HCT116 (cell line): ENCODE results near the gene FZR1. TPM values are rescaled to one million over a fixed set of nuclear protein-coding genes. Genes with fewer than 3 reads are reported as not detected.

Source experiments
- ATAC-seq: fragments of 200-7000 bp; cut with Tn5 transposase; 2 replicates; pipeline ENCODE4 v1.9.1; 2020; ENCODE audit warnings: mild to moderate bottlenecking, moderate library complexity
- BruUV-seq: library from RNA; stranded (reverse); fragments of 400-500 nt; replicated peaks from 2 replicates; lab custom pipeline; 2021; lab: Mats Ljungman, UMichigan
- CTCF ChIA-PET: fragments of 300-600 bp; sonication (Branson Sonifier 250); formaldehyde crosslinking; loops from one replicate; lab custom pipeline; 2021; ENCODE audit warnings: antibody characterized with exemption; lab: Charles Lee
- POLR2A ChIA-PET: fragments of 300-600, 350-600 bp; sonication (Branson Sonifier 250); formaldehyde crosslinking; loops from one replicate; lab custom pipeline; 2021; ENCODE audit warnings: antibody characterized with exemption; lab: Charles Lee
- RAD21 ChIA-PET, 2 experiments: fragments of 300-600 bp; sonication (Branson Sonifier 250); formaldehyde crosslinking; loops; one replicate each; lab custom pipeline; 2023; ENCODE audit warnings: low total read pairs in 2 of 2; ENCODE audit not compliant: uncharacterized antibody in 2 of 2, unreplicated experiment in 2 of 2, low non-redundant PET in 1 of 2; lab: Charles Lee
- DNase-seq: peaks from one replicate; pipeline ENCODE4 v3.0.0-alpha.2; 2010; ENCODE audit warnings: low read depth, low spot score
- H2AFZ ChIP-seq: fragments of 200-600 bp; shearing (Covaris generic), sonication (generic); 2 replicates; pipeline ENCODE4 v1.6.1; 2017; ENCODE audit warnings: low read depth, mixed run types, mixed read lengths, antibody characterized with exemption, low read length; ENCODE audit not compliant: poor library complexity, severe bottlenecking
- H3K27ac ChIP-seq: 2 replicates; pipeline ENCODE4 v1.5.1; 2012; ENCODE audit warnings: low read depth, low read length
- H3K27me3 ChIP-seq: fragments of 200-600 bp; sonication (generic); 2 replicates; pipeline ENCODE4 v1.6.1; 2016; ENCODE audit warnings: mixed run types, low read length, mixed read lengths; ENCODE audit not compliant: insufficient read depth
- H3K36me3 ChIP-seq, 2 experiments: fragments of 200-500 bp in 1 of 2; fragments of 200-600 bp in 1 of 2; sonication (Bioruptor generic) in 1 of 2; sonication (generic) in 1 of 2; 2 replicates each; pipeline versions ENCODE4 v1.5.1 to v1.6.1; 2014 to 2016; ENCODE audit warnings: low read length in 2 of 2, inconsistent platforms in 1 of 2, mixed read lengths in 1 of 2, mixed run types in 1 of 2; ENCODE audit not compliant: insufficient read depth in 2 of 2, control insufficient read depth in 1 of 2
- H3K4me1 ChIP-seq, 2 experiments: fragments of 200-600 bp in 1 of 2; sonication (generic) in 1 of 2; 2 replicates each; pipeline versions ENCODE4 v1.5.1 to v1.6.1; 2012 to 2017; ENCODE audit warnings: low read length in 2 of 2, inconsistent platforms in 1 of 2, mild to moderate bottlenecking in 1 of 2, mixed read lengths in 1 of 2, mixed run types in 1 of 2, moderate library complexity in 1 of 2; ENCODE audit not compliant: insufficient read depth in 2 of 2, control insufficient read depth in 1 of 2
- H3K4me2 ChIP-seq: fragments of 200-600 bp; sonication (generic); 2 replicates; pipeline ENCODE4 v1.6.1; 2017; ENCODE audit warnings: mixed run types, low read length, mixed read lengths
- H3K4me3 ChIP-seq, 2 experiments: fragments of 200-600 bp in 1 of 2; sonication (generic) in 1 of 2; replicated peaks in 1 of 2; 2 replicates each; pipeline ENCODE4 v1.5.1; 2011 to 2016; ENCODE audit warnings: low read length in 2 of 2, control low read depth in 1 of 2, low read depth in 1 of 2, mild to moderate bottlenecking in 1 of 2, mixed read lengths in 1 of 2, mixed run types in 1 of 2
- H3K79me2 ChIP-seq: fragments of 200-600 bp; sonication (generic); 2 replicates; pipeline ENCODE4 v1.6.1; 2017; ENCODE audit warnings: mild to moderate bottlenecking, mixed run types, low read length, moderate library complexity, mixed read lengths; ENCODE audit not compliant: insufficient read depth
- H3K9ac ChIP-seq: fragments of 200-600 bp; sonication (generic); 2 replicates; pipeline ENCODE4 v1.6.1; 2016; ENCODE audit warnings: low read length, mixed read lengths
- H3K9me2 ChIP-seq: fragments of 200-600 bp; sonication (generic), shearing (Covaris generic); 2 replicates; pipeline ENCODE4 v1.6.1; 2017; ENCODE audit warnings: mixed run types, mild to moderate bottlenecking, moderate library complexity; ENCODE audit not compliant: insufficient read depth
- H3K9me3 ChIP-seq, 2 experiments: fragments of 200-500 bp in 1 of 2; fragments of 200-600 bp in 1 of 2; sonication (Bioruptor generic) in 1 of 2; sonication (generic) in 1 of 2; 2 replicates each; pipeline ENCODE4 v1.6.1; 2014 to 2017; ENCODE audit warnings: low read length in 2 of 2, mixed read lengths in 2 of 2, inconsistent platforms in 1 of 2, low read depth in 1 of 2, mild to moderate bottlenecking in 1 of 2, mixed run types in 1 of 2, moderate library complexity in 1 of 2; ENCODE audit not compliant: control insufficient read depth in 1 of 2, insufficient read depth in 1 of 2
- H4K20me1 ChIP-seq: fragments of 200-600 bp; sonication (generic), shearing (Covaris generic); 2 replicates; pipeline ENCODE4 v1.6.1; 2017; ENCODE audit warnings: mixed run types, mild to moderate bottlenecking, moderate library complexity; ENCODE audit not compliant: insufficient read depth
- CBX3 ChIP-seq: IDR thresholded peaks from 2 replicates; pipeline ENCODE4 v1.6.1; 2012; ENCODE audit warnings: low read depth
- CEBPB ChIP-seq: IDR thresholded peaks from 2 replicates; pipeline ENCODE4 v1.6.1; 2012; ENCODE audit warnings: low read depth
- EZH2 ChIP-seq: fragments of 200-600 bp; sonication (generic); IDR thresholded peaks from 2 replicates; pipeline ENCODE4 v1.6.1; 2017; ENCODE audit warnings: antibody characterized with exemption, mixed run types
- EZH2phosphoT487 ChIP-seq: fragments of 200-600 bp; IDR thresholded peaks from 2 replicates; pipeline ENCODE4 v1.6.1; 2018; ENCODE audit warnings: antibody characterized with exemption, borderline replicate concordance
- FOSL1 ChIP-seq: IDR thresholded peaks from 2 replicates; pipeline ENCODE4 v1.6.1; 2012; ENCODE audit warnings: low read depth
- JUND ChIP-seq: IDR thresholded peaks from 2 replicates; pipeline ENCODE4 v1.6.1; 2012
- POLR2AphosphoS5 ChIP-seq: IDR thresholded peaks from 2 replicates; pipeline ENCODE4 v1.6.1; 2011; ENCODE audit warnings: mild to moderate bottlenecking, low read depth, low read length, moderate library complexity
- SP1 ChIP-seq: IDR thresholded peaks from 2 replicates; pipeline ENCODE4 v1.6.1; 2012; ENCODE audit warnings: low read depth
- SRF ChIP-seq: IDR thresholded peaks from 2 replicates; pipeline ENCODE4 v1.6.1; 2012; ENCODE audit warnings: low read depth
- ZNF274 ChIP-seq: fragments of 200-500 bp; sonication (Bioruptor generic); IDR thresholded peaks from 2 replicates; pipeline ENCODE4 v1.6.1; 2014; ENCODE audit warnings: mild to moderate bottlenecking, low read depth, low read length, inconsistent platforms
- intact Hi-C: fragments of 100-400 bp; cut with micrococcal nuclease; formaldehyde crosslinking; loops from 2 replicates; pipeline ENCODE4 v1.10.0; 2022
- total RNA-seq: library from RNA; stranded (reverse); gene quantifications from one replicate; pipeline ENCODE4 v1.2.1, GENCODE V29; 2021; ENCODE audit not compliant: unreplicated experiment
- TF ChIP-seq, protein P1 (sequence below): IDR thresholded peaks from 2 replicates; pipeline ENCODE4 v1.6.1; 2012; ENCODE audit warnings: low read depth

Gene FZR1
- total RNA-seq, 1 experiment from 2014 or later = 60.3 TPM

GRCh38 chr19:3535981-3536380 is 29.9 kb downstream of the FZR1 start:
- no peak overlapping the region for H3K4me2 ChIP-seq
- H2AFZ ChIP-seq = no peak overlapping the region
- intact Hi-C loops = no loop called here
- no peaks in the 10 kb centered on the region for H3K27me3 ChIP-seq
- H3K9ac ChIP-seq = no peak overlapping the region
- H3K79me2 ChIP-seq = no peaks in the 10 kb centered on the region
- DNase-seq (no peak), ATAC-seq (no peak)
- no peak for TF ChIP-seq CBX3
- TF ChIP-seq EZH2 = no peak
- no peak for TF ChIP-seq CEBPB
- no peaks in the 10 kb centered on the region for H4K20me1 ChIP-seq
- peaks cover 11 to 24% of the 10 kb centered on the region in 2 experiments; a peak in 3 of 4 replicates for H3K36me3 ChIP-seq
- BruUV-seq = no TSS peak
- H3K4me1 ChIP-seq = peaks cover 3 to 22% of the 10 kb centered on the region in 2 experiments; a peak in 3 of 4 replicates
- ChIA-PET POLR2A (no interaction called here), CTCF (no interaction called here), RAD21 (no interaction called here)
- no peaks in the 10 kb centered on the region for H3K9me3 ChIP-seq
- no peak overlapping the region for H3K27ac ChIP-seq
- no peak overlapping the region for H3K4me3 ChIP-seq
- no peaks in the 10 kb centered on the region for H3K9me2 ChIP-seq

DNA sequence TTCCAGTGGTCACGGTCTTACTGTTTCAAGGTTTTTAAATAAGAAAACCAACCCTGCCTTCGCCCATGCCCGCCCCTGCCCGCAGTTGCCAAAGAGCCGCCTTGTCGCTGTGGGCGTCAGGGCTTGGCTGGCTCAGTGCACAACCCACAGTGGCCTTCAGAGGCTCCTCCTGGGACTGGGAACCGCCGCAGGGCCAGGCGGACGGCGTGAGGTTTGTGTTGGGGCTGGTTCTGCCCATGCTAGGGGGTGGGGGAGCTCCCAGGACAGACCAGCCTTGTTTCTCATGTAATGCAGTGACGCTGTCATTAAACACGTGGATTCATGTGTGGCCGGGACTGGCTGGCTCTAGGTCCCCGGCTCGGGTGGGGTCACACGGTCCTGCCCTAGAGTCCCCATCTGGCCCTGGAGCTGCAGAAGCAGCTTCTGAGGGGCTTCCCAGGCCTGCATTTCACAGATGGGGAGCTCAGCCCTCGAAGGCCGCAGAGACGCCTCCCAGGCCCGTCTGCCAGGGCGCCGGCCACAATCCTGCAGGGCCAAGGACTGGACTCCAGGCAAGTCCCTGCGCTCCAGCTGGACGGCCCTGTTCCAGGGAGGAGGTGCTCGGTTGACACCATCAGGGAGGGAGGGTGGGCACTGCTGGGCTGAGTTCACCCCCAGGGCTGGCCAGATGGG is 30.5 kb downstream of the FZR1 start:
- DNase-seq (no peak), ATAC-seq (0 out of 2 replicates have a peak, but pooled peaks have one; percentile 1)
- H4K20me1 ChIP-seq = no peaks in the 10 kb centered on the region
- ChIA-PET RAD21 (no interaction called here), CTCF (no interaction called here), POLR2A (interaction anchor here (0.6 to 1.0 kb wide), 2 partner anchors 11 to 37 kb away, joined by 3 to 6 read pairs; no protein-coding TSS in a partner anchor)
- H2AFZ ChIP-seq = no peak overlapping the region
- H3K79me2 ChIP-seq = no peaks in the 10 kb centered on the region
- no peak overlapping the region for H3K9ac ChIP-seq
- no peaks in the 10 kb centered on the region for H3K9me2 ChIP-seq
- H3K4me3 ChIP-seq = no peak overlapping the region
- H3K27ac ChIP-seq = no peak overlapping the region
- H3K36me3 ChIP-seq = peaks cover 9 to 20% of the 10 kb centered on the region in 2 experiments; a peak in 3 of 4 replicates
- no peak overlapping the region for H3K4me2 ChIP-seq
- no TSS peak for BruUV-seq
- intact Hi-C loops = no loop called here
- H3K27me3 ChIP-seq = no peaks in the 10 kb centered on the region
- H3K4me1 ChIP-seq = peaks cover 3 to 22% of the 10 kb centered on the region in 2 experiments; a peak in 3 of 4 replicates
- H3K9me3 ChIP-seq = no peaks in the 10 kb centered on the region
- no peak for TF ChIP-seq FOSL1
- TF ChIP-seq, protein P1, sequence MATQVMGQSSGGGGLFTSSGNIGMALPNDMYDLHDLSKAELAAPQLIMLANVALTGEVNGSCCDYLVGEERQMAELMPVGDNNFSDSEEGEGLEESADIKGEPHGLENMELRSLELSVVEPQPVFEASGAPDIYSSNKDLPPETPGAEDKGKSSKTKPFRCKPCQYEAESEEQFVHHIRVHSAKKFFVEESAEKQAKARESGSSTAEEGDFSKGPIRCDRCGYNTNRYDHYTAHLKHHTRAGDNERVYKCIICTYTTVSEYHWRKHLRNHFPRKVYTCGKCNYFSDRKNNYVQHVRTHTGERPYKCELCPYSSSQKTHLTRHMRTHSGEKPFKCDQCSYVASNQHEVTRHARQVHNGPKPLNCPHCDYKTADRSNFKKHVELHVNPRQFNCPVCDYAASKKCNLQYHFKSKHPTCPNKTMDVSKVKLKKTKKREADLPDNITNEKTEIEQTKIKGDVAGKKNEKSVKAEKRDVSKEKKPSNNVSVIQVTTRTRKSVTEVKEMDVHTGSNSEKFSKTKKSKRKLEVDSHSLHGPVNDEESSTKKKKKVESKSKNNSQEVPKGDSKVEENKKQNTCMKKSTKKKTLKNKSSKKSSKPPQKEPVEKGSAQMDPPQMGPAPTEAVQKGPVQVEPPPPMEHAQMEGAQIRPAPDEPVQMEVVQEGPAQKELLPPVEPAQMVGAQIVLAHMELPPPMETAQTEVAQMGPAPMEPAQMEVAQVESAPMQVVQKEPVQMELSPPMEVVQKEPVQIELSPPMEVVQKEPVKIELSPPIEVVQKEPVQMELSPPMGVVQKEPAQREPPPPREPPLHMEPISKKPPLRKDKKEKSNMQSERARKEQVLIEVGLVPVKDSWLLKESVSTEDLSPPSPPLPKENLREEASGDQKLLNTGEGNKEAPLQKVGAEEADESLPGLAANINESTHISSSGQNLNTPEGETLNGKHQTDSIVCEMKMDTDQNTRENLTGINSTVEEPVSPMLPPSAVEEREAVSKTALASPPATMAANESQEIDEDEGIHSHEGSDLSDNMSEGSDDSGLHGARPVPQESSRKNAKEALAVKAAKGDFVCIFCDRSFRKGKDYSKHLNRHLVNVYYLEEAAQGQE = no peak
- no peak for TF ChIP-seq JUND
- TF ChIP-seq SP1 = no peak
- TF ChIP-seq EZH2phosphoT487 = no peak
- no peak for TF ChIP-seq ZNF274
- no peak for TF ChIP-seq SRF
- TF ChIP-seq POLR2AphosphoS5 = no peak
- TF ChIP-seq EZH2 = no peak
